Stomach (tissue), 9 donors: ENCODE data around the gene RNF213. TPM values are rescaled to one million over a fixed set of nuclear protein-coding genes. Genes with fewer than 3 reads are reported as not detected.

Source experiments
- DNase-seq, 2 donors: peaks; one replicate each; pipeline versions ENCODE4 v3.0.0 to v3.0.0-alpha.2; 2013 to 2019
- H3K27ac ChIP-seq, 5 donors: fragments of 200-600 bp in 4 of 5; sonication (generic) in 4 of 5; one replicate each; pipeline ENCODE4 v1.5.1; 2013 to 2019; ENCODE audit warnings: mild to moderate bottlenecking in 1 of 5, moderate library complexity in 1 of 5
- H3K27me3 ChIP-seq, 3 donors: fragments of 200-600 bp; sonication (generic); one replicate each; pipeline ENCODE4 v1.5.1; 2017 to 2019; ENCODE audit warnings: mixed run types in 1 of 3
- H3K36me3 ChIP-seq, 4 donors: fragments of 200-600 bp; sonication (generic); 1 replicate in 3 of 4; 2 replicates in 1 of 4; pipeline ENCODE4 v1.5.1; 2016 to 2019
- H3K4me1 ChIP-seq, 4 donors: fragments of 200-600 bp; sonication (generic); one replicate each; pipeline ENCODE4 v1.5.1; 2016 to 2019
- H3K4me3 ChIP-seq, 4 donors: fragments of 200-600 bp; sonication (generic) in 3 of 4; one replicate each; pipeline ENCODE4 v1.5.1; 2016 to 2019; ENCODE audit warnings: mild to moderate bottlenecking in 1 of 4
- H3K9me3 ChIP-seq, 4 donors: fragments of 200-600 bp; sonication (generic); one replicate each; pipeline ENCODE4 v1.5.1; 2016 to 2019
- EP300 ChIP-seq: sonication (generic); formaldehyde crosslinking; IDR thresholded peaks from one replicate; pipeline ENCODE4 v1.6.1; 2017; ENCODE audit warnings: antibody characterized with exemption
- POLR2A ChIP-seq, 4 donors: fragments of 450-650 bp; IDR thresholded peaks; one replicate each; pipeline ENCODE4 v1.6.1; 2016; ENCODE audit warnings: antibody characterized with exemption in 4 of 4, control low read depth in 2 of 4, mild to moderate bottlenecking in 1 of 4, moderate library complexity in 1 of 4
- POLR2AphosphoS5 ChIP-seq, 3 donors: sonication (generic); formaldehyde crosslinking; IDR thresholded peaks; one replicate each; pipeline ENCODE4 v1.6.1; 2016; ENCODE audit warnings: antibody characterized with exemption in 3 of 3
- whole genome bisulfite sequencing, 5 donors: extraction: QIAGEN DNeasy Blood & Tissue Kit in 3 of 5; methylation state at CpG; one replicate each; pipeline versions ENCODE4 v1.1.5 to v1.1.7; 2013 to 2018; 5-methylcytosine and 5-hydroxymethylcytosine counted together
- intact Hi-C: fragments of 100-400 bp; cut with DNase I; formaldehyde crosslinking; loops from one replicate; pipeline ENCODE4 v1.15.1; 2023; ENCODE audit warnings: low total_unique reads
- polyA plus RNA-seq, 3 donors: library from polyadenylated mRNA; stranded (reverse); fragments of 200-250 nt; gene quantifications; one replicate each; pipeline ENCODE4 v1.2.3, GENCODE V29; 2013
- total RNA-seq, 5 donors: library from RNA; depleted of rRNA; stranded (reverse); fragments of >200 nt; gene quantifications; one replicate each; pipeline versions ENCODE4 v1.1.0 to v1.2.3, GENCODE V29; 2014 to 2016
- TF ChIP-seq, protein P1 (sequence below), 7 experiments: fragments of 450-650 bp in 4 of 7; fragments of 200-600 bp in 3 of 7; sonication (generic) in 3 of 7; IDR thresholded peaks; one replicate each; pipeline ENCODE4 v1.5.1; 2016 to 2019; ENCODE audit warnings: antibody characterized with exemption in 7 of 7, control low read depth in 2 of 7, mild to moderate bottlenecking in 1 of 7
- donor health status: healthy with polysubstance abuse.
- donor health status: Bipolar disorder and iron deficiency.
- donor health status: healthy.

The RNF213 gene
- total and polyA plus RNA-seq, 8 donors = 12.3 to 358 (median 138) TPM

DNA sequence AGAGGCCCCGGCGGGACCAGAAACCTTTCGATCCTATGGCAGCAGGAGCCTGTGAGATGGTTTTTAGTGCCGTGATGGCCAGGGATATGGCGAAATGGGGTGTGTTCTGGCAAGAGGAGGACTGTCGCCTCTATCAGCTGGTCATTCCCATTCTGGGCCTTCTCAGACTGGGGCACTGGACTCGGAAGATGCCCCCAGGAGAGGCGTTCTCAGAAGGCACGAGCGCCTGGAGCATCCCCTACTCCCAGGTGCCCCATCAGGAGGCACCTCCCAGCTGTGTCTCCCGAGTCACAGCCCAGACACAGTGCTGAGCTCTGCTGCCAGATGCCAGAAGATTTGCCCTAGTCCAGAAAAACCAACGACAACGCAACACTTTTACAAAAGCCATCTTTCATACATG lies 99.7 kb downstream of the RNF213 start:
- intact Hi-C loops = no loop called here
- H3K36me3 ChIP-seq = peaks cover 80 to 100% (median 99%) of the 10 kb centered on the region in 4 donors

DNA sequence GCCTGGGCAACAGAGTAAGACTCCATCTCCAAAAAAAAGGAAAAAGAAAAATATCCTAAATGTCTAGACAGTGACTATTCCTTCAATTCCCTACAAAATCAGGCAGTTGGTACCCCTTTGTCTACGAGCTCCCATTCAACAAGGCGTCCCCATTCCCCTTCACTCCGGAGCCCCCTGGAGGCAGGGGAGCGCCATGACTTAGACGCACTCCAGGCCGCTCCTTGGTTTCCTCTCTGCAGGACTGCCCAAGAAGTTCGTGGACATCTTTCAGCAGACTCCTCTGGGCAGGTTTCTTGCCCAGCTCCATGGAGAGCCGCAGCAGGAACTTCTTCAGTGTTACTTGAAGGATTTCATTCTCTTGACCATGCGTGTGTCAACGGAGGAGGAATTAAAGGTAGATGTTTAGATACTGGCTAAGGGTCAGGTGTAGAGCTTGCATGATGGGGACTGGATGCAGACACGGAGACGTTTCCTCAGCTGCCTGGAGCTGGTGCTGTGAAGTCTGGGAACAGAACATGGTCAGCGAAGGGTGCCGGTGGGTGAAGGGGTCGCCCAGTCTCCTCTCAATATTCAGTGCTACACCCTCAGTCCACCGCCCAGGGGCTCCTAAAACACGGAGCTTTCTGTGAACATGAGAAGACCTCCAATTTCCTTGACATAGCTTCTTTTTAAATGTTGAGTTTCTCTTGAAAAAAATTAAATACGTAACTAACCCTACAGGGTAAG lies 101.0 kb downstream of the RNF213 start:
- 87 to 94% (median 92%) methylated on average over 18 of the region's 18 CpGs for WGBS, 5 donors
- intact Hi-C loops = no loop called here
- peaks cover 90 to 100% (median 100%) of the 10 kb centered on the region in 4 donors for H3K36me3 ChIP-seq

More for the DNA sequence above, 99.7 kb downstream of the RNF213 start:
- Histone ChIP-seq H3K27ac (no peak overlapping the region), H3K9me3 (no peaks in the 10 kb centered on the region), H3K4me1 (no peaks in the 10 kb centered on the region), H3K4me3 (no peak overlapping the region), H3K27me3 (no peaks in the 10 kb centered on the region)
- TF ChIP-seq, protein P1, sequence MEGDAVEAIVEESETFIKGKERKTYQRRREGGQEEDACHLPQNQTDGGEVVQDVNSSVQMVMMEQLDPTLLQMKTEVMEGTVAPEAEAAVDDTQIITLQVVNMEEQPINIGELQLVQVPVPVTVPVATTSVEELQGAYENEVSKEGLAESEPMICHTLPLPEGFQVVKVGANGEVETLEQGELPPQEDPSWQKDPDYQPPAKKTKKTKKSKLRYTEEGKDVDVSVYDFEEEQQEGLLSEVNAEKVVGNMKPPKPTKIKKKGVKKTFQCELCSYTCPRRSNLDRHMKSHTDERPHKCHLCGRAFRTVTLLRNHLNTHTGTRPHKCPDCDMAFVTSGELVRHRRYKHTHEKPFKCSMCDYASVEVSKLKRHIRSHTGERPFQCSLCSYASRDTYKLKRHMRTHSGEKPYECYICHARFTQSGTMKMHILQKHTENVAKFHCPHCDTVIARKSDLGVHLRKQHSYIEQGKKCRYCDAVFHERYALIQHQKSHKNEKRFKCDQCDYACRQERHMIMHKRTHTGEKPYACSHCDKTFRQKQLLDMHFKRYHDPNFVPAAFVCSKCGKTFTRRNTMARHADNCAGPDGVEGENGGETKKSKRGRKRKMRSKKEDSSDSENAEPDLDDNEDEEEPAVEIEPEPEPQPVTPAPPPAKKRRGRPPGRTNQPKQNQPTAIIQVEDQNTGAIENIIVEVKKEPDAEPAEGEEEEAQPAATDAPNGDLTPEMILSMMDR (IDR thresholded peaks at IDR 0.05) = no peak
- no peak for DNase-seq
- 95 to 97% (median 96%) methylated on average over 12 to 13 of the region's 13 CpGs for WGBS, 5 donors

DNA sequence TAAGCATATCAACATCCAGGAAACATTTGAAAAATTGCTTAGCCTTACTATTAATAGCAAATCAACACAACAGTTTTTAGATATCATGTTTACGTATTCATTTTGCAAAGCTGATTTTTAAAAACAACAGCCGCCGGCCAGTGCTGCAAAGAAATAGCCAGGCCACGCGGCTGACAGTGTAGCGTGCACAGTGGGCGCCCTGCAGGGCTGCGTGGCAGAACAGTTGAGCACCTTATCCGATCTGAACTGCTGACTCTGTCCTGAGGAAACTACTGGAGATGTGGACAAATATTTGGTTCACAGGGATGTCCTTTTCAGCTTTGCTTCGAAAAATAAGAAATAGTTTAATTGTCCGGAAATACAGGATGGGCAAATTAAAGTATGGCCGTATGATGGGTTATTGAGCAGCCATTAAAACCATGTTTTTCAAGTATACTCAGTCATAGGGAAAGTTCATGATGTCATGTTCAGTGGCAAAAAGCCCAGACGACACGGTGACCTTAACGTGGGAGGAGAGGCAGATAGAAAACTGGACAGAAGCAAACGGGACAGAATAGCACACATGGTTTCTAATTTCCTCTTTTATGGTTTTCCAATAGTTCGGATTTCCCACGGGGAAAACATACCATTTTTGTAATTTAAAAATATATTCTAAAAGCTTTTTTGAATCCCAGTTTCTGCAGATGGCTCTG lies 101.9 kb downstream of the RNF213 start:
- H3K4me3 ChIP-seq = no peak overlapping the region
- peak in 1 of 2 donors; percentile 66 for DNase-seq
- no peak overlapping the region for H3K27ac ChIP-seq
- no peaks in the 10 kb centered on the region for H3K27me3 ChIP-seq
- no peak for TF ChIP-seq POLR2A (IDR thresholded peaks at IDR 0.05)
- no peaks in the 10 kb centered on the region for H3K4me1 ChIP-seq
- H3K36me3 ChIP-seq = peaks cover 92 to 100% (median 100%) of the 10 kb centered on the region in 4 donors
- H3K9me3 ChIP-seq = no peaks in the 10 kb centered on the region
- intact Hi-C loops = no loop called here
- WGBS, 5 donors = 67 to 76% (median 72%) methylated on average over 18 of the region's 18 CpGs

More for the DNA sequence above, 101.0 kb downstream of the RNF213 start:
- TF ChIP-seq POLR2A (IDR thresholded peaks at IDR 0.05) = no peak
- TF ChIP-seq EP300 = no peak
- TF ChIP-seq, protein P1 (IDR thresholded peaks at IDR 0.05) = no peak
- no peak for TF ChIP-seq POLR2AphosphoS5 (IDR thresholded peaks at IDR 0.05)
- H3K4me3 ChIP-seq = no peak overlapping the region
- H3K4me1 ChIP-seq = no peaks in the 10 kb centered on the region
- H3K9me3 ChIP-seq = no peaks in the 10 kb centered on the region
- no peaks in the 10 kb centered on the region for H3K27me3 ChIP-seq
- H3K27ac ChIP-seq = no peak overlapping the region
- peak in 1 of 2 donors; percentile 30 for DNase-seq

DNA sequence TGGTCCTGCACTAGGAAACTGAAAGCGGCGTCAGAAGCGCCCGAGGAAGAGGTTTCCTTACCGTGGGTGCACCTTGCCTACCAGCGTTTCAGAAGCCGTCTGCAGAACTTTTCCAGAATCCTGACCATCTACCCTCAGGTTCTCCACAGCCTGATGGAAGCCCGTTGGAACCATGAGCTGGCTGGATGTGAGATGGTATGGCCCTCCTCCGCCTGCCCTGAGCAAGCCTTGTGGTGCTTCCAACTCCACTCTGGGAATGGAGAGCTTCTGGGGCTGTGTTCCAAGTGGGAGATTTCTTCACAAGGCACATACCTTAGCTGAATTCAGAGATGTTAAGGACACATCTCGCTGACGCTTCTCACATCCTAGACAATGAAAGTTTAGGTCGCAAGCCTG lies 102.5 kb downstream of the RNF213 start:
- no peak for TF ChIP-seq EP300
- H3K9me3 ChIP-seq = no peaks in the 10 kb centered on the region
- 91 to 95% (median 92%) methylated on average over 12 of the region's 12 CpGs for WGBS, 5 donors
- peaks cover 92 to 100% (median 100%) of the 10 kb centered on the region in 4 donors for H3K36me3 ChIP-seq
- no peak overlapping the region for H3K4me3 ChIP-seq
- H3K27me3 ChIP-seq = no peaks in the 10 kb centered on the region
- H3K27ac ChIP-seq = no peak overlapping the region
- intact Hi-C loops = no loop called here
- no peaks in the 10 kb centered on the region for H3K4me1 ChIP-seq
- no peak for DNase-seq

DNA sequence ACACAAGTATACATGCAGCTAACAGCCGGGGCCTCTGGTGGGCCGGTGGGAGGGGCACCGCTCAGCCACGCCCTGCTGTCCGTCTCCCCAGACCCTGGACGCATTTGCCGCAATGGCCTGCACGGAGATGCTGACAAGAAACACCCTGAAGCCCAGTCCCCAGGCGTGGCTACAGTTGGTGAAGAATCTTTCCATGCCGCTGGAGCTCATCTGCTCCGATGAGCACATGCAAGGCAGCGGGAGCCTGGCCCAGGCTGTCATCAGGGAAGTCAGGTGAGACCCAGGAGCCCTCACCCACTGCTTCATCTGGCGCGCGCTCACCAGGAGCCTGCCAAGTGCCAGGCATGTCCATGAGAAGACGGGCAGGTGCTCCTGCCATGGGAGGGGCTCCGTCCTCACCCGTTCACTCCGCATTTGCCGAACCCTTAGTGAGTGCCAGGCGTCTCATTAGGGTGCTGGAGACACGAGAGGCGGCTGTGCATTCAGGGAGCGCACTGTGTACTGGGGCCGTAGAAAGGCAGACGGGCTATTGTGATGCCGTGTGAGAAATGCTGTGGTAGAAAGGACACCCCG lies 103.0 kb downstream of the RNF213 start:
- Histone ChIP-seq H3K27me3 (no peaks in the 10 kb centered on the region), H3K4me1 (no peaks in the 10 kb centered on the region), H3K9me3 (no peaks in the 10 kb centered on the region), H3K36me3 (peaks cover 91 to 100% (median 100%) of the 10 kb centered on the region in 4 donors), H3K4me3 (no peak overlapping the region), H3K27ac (no peak overlapping the region)
- no peak for TF ChIP-seq POLR2AphosphoS5 (IDR thresholded peaks at IDR 0.05)
- TF ChIP-seq, protein P1 (IDR thresholded peaks at IDR 0.05) = no peak
- no peak for TF ChIP-seq POLR2A (IDR thresholded peaks at IDR 0.05)
- no peak for TF ChIP-seq EP300
- intact Hi-C loops = no loop called here
- WGBS, 5 donors = 92 to 94% (median 93%) methylated on average over 23 to 28 of the region's 28 CpGs
- no peak for DNase-seq
